HUDEP-2 (cell line): ENCODE measurements around the gene CD209.

ENCODE experiments used
- DNase-seq, 76 experiments: peaks; one replicate each; lab custom pipeline; 2025; ENCODE audit not compliant: unreplicated experiment in 76 of 76; lab: John Stamatoyannopoulos, UW

CD209 gene

DNA sequence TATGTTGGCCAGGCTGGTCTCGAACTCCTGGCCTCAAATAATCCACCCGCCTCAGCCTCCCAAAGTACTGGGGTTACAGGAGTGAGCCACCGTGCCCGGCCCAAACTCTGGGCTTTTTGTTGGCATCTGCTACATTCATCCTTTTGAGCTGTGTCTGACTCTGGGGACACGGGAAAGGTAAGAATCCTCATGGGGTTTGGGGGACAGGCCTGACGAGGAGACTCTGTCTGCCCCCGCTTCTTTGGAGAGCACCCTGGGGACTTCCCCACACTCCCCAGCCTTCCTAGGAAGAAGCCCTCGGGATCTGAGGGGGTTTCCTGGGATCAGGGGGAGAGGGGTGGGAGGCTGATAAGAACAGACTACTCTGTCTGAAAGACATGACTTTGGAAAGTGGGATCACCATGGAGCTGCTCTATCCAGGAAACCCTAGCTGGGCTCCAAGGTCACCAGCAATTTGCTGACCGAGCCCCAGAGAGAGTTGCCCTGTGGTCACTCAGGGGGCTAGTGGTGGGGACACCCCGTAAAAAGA, 37.3 kb downstream of the CD209 start:
- no peak for DNase-seq

GRCh38 chr19:7706955-7707456, 40.3 kb downstream of the CD209 start:
- no peak for DNase-seq

DNA sequence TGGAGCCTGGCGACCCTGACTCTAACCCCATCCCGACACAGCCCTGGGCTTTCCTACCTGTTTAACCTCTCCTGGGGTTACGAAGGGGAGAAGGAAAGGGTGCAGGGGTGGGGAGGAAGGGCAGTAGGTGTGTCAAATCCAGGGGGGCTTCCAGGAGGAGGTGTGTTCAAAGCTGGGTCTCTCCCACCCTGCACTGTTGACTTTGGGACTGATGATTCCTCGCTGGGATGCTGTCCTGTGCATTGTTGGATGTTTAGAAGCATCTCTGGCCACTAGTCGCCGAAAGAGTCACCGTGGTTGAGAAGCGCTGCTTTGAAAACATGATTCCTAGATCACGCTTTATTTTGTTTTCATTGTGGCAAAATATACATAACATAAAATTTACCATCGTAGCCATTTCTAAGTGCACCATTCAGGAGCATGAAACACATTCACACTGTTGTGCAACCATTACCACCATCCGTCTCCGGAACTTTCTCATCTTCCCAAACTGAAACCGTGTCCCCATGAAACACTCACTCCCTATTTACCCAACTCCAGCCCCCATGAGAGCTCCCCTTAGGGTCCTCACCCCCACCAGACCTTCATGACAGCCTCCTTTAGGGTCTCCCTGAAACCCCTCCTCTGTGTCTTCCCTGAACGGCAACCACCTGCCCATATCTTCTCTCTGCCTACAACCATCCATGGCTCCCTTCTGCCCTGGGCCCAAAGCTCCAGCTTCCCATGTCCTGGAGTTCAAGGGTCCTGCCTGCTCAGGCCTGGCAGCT, 41.0 kb downstream of the CD209 start:
- DNase-seq = no peak

GRCh38 chr19:7705387-7706187, 41.7 kb downstream of the CD209 start:
- no peak for DNase-seq

DNA sequence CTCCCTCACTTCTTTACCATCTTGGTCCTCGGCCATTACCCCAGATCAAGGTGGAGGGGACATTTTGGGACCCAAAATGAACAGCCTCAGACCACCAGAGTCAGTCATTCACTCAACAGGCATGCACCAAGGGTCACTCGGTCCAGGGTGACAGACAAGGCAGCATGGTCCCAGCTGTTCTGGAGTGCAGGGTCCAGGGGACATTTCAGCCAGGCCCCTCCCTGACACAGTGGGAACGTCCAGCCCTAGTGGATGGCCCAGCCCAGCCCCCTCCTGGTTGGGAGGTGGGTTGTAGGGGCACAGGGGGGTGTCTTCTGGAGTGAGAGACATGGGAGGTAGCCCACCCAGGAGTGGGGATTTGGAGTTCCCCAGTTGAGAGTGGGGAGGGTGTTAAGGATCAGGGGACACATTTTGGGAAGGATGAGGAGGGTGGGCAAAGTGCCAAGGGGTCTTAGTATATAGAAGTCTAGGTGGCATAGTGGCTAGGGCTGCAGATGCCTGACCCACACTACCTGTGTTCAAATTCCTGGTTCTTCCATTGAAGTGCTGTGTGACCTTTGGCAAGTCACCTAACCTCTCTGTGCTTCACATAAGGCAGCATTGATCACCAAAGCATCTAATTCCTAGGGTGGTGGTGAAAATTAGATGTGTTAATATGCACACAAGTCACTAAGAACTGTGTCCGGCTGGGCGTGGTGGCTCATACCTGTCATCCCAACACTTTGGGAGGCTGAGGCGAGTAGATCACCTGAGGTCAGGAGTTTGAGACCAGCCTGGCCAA, 42.9 kb downstream of the CD209 start:
- no peak for DNase-seq

- DNase-seq = no peak
Measured at GRCh38 chr19:7703332-7703731, 44.0 kb downstream of the CD209 start.

DNA sequence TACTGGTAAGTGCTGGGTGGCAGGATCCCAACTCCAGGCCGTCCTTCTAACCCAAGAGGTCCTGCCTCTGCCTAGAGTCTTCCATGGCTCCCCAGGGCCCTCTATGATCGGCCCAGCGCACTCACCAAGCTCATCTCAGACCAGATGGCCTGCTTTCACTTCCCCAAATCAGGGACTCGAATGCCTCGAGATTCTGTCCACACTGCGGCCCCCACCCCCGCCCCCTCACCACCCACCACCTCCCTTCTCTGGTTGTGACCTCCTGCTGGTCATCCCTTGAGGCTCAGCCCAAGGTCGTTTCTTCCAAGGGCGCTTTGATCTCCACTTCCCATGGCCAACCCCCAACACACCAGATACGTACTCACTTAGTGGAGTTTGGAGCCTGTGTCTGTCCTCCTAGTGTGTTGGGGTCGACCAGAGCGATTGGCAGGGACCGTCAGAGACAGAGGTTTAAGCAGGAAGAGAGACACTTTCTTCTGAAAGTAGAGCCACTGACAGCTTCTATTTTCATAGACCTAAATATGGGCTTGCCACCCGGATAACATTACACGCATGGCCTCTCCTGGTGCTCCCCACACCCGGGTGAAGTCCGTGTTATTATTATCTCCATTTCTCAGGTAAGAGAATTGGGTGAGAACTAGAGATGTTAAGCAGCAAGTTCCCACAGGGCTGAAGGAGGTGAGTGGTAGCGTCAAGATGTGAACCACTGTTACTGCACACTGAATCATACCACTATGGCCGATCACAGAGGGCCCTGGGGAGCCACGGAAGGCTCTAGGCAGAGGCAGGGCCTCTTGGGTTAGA, 45.5 kb downstream of the CD209 start, which contains the start of gene FCER2:
FCER2 (minus strand) TSS at position 478 of the 804 bp plus-strand sequence. CDS start 2,371 bp downstream, outside the sequence.
- no peak for DNase-seq

DNA sequence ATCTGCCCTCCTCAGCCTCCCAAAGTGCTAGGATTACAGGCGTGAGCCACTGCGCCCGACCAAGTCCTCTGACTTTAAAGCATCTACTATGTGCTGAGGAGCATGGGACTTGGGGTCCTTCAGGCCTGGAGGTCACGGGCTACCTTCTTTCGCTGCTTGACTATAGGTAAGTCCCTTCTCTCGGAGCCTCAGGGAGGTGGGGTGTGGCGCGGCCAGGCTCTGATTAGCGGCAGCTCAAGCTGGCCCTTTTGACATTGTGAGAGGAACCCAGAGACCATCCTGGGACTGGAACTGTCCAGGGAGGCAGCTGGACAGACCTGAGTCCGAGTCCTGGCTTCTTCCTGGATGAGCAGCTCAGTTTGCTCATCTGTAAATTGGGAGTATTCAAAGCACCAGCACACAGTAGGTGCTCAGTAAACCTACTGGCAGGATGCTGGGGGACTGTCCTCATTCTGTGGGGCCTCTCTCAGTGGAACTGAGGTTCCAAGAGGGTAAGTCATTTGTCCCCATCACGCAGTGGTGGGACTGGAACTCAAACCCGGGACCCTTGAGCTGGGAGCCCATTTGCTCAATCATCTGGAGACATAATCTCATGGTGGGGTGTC, 46.2 kb downstream of the CD209 start:
- no peak for DNase-seq

GRCh38 chr19:7699417-7700401, 47.6 kb downstream of the CD209 start:
- peak in 49 of 76 experiments; percentile 9 to 69 (median 35) for DNase-seq

- no peak for DNase-seq
Measured at GRCh38 chr19:7699003-7699402, 48.3 kb downstream of the CD209 start.

GRCh38 chr19:7698583-7698982, 48.8 kb downstream of the CD209 start:
- DNase-seq = no peak

GRCh38 chr19:7697721-7698287, 49.5 kb downstream of the CD209 start:
- DNase-seq = no peak

DNA sequence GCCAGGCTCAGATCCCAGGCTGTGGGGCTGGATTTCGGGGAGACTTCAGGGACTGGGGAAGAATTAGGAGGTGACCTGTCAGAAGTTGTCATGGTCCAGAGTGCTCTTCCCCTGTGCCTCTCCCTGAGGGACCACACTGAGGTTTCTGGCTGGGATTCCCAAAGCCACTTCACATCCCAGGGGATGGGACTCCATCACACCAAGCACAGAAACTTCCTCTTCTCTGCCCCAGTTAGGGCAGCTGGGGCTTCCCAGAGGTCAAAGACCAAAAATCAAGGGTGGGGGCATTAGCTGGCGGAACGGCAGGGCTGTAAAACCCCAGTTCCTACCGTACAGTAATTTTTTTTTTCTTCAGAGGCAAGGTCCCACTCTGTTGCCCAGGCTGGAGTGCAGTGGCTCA, 52.8 kb downstream of the CD209 start:
- DNase-seq = no peak

GRCh38 chr19:7692417-7693088, 54.8 kb downstream of the CD209 start:
- DNase-seq = no peak

GRCh38 chr19:7691497-7691896, 55.8 kb downstream of the CD209 start:
- DNase-seq = no peak

DNA sequence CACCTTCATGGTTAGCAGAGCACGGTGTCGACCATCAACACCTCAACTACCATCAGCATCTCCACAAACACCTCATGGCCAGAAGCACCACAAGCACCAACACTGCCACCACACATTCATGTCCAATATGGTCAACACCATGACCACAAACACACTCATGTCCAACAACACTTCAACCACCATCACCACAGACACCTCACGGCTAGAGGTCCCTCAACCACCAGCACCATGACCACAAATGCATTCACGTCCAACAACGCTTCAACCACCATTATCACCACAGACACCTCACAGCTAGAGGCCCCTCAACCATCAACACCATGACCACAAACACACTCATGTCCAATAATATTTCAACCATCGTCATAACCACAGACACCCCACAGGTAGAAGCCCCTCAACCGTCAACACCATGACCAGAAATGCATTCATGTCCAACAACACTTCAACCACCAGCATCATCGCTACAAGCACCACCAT, 56.5 kb downstream of the CD209 start:
- no peak for DNase-seq
